DMS53 treated with DMSO at 0.1 percent for 48 hours (cell line): ENCODE data around the gene MTRR.

ENCODE experiments used
- DNase-seq: peaks from one replicate; lab custom pipeline; 2025; ENCODE audit not compliant: unreplicated experiment; lab: John Stamatoyannopoulos, UW

Gene MTRR

GRCh38 chr5:7868773-7869473, at the start of gene MTRR, which contains the start of gene FASTKD3:
Gene MTRR, plus strand, starts transcription at chr5:7869148. Its CDS starts 1,647 bp downstream, at chr5:7870795.
Gene FASTKD3, minus strand, starts transcription at chr5:7869031. Its CDS starts 948 bp downstream, at chr5:7868083.
- peak; percentile 87 for DNase-seq

DNA sequence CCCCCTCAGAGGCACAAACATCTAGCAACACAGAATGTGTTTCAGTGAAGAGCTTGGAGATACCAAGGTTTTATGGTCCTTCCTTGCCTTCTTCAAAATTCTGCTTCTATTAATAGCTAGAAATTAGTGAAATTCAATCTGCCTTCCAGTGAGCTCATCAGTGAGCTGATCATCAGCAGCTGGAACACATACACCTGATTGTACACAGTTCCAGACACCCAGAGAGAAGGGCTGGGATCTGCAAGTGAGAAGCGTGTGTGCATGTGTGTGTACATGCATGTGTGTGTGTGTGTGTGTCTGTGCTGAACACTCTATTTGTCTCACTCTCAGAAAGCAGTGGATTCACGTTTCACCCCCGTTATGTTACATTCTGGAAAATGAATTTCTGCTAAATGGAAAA, 46.5 kb upstream of the MTRR start:
- DNase-seq = no peak

GRCh38 chr5:7823594-7823993, 45.4 kb upstream of the MTRR start:
- DNase-seq = no peak

GRCh38 chr5:7824995-7825394, 44.0 kb upstream of the MTRR start:
- DNase-seq = no peak

- DNase-seq = no peak
Measured at GRCh38 chr5:7825630-7826029, 43.3 kb upstream of the MTRR start.

DNA sequence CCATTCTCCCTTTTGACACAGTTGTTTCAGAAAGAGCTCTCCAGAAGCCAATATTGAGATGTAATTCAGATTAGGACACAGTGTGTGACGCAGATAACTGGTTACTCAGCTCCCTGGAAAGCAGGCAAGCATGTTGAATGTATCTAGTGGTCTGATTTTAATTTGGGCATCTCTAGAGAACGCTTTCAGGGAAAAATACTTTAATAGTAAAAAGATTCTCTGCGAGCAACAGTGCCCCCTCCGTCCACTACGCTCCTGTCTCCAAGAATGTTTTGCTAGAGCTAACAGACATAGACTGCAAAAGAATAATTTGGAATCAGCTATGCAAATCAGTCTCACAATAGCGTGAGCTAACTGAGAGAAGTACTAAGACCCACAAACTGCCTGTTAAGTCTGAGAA, 41.3 kb upstream of the MTRR start:
- no peak for DNase-seq

GRCh38 chr5:7828269-7828668, 40.7 kb upstream of the MTRR start:
- peak; percentile 12 for DNase-seq

DNA sequence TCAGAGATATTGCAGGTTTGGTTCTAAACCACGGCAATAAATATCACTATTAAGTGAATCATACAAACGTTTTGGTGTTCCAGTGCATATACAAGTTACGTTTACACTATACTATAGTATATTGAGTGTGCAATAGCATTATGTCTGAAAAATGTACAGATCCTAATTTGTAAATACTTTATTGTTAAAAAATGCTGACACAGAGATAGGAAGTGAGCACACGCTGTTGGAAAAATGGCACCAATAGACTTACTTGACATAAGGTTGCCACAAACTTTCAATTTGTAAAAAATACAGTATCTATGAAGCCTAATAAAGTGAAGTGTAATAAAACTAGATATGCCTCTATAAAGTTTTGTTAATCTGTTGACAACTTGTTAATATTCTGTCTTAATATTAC, 34.0 kb upstream of the MTRR start:
- DNase-seq = no peak

- DNase-seq = no peak
Measured at GRCh38 chr5:7837403-7837802, 31.5 kb upstream of the MTRR start.

- no peak for DNase-seq
Measured at GRCh38 chr5:7842531-7842930, 26.4 kb upstream of the MTRR start.

- no peak for DNase-seq
Measured at GRCh38 chr5:7844901-7845300, 24.0 kb upstream of the MTRR start.

- no peak for DNase-seq
Measured at GRCh38 chr5:7845557-7845956, 23.4 kb upstream of the MTRR start.

GRCh38 chr5:7846327-7846726, 22.6 kb upstream of the MTRR start:
- DNase-seq = no peak

GRCh38 chr5:7848296-7848695, 20.7 kb upstream of the MTRR start:
- DNase-seq = no peak

GRCh38 chr5:7849681-7850394, 19.1 kb upstream of the MTRR start:
- no peak for DNase-seq

- DNase-seq = peak; percentile 35
Measured at GRCh38 chr5:7850395-7851239, 18.3 kb upstream of the MTRR start, which contains the start of gene CFAP90. Gene CFAP90, minus strand, starts transcription at chr5:7851133. Its CDS starts 112 bp downstream, at chr5:7851021.

DNA sequence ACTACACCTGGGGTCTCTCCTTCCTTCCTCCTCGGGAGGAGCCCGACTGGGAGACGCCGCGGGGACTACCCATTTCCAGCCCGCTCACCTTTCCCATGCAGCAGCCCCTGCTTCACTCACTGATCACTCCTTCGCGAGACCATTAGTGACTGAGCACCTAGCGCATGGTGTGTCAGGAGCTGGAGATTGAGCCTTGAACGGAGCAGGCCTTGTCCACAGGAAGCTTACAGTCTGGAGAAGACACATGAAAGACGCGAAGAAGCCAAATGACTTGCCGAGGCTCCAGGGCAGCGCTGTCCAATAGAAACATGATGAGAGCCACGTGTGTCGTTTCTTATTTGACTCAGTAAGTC, 17.7 kb upstream of the MTRR start:
- no peak for DNase-seq

DNA sequence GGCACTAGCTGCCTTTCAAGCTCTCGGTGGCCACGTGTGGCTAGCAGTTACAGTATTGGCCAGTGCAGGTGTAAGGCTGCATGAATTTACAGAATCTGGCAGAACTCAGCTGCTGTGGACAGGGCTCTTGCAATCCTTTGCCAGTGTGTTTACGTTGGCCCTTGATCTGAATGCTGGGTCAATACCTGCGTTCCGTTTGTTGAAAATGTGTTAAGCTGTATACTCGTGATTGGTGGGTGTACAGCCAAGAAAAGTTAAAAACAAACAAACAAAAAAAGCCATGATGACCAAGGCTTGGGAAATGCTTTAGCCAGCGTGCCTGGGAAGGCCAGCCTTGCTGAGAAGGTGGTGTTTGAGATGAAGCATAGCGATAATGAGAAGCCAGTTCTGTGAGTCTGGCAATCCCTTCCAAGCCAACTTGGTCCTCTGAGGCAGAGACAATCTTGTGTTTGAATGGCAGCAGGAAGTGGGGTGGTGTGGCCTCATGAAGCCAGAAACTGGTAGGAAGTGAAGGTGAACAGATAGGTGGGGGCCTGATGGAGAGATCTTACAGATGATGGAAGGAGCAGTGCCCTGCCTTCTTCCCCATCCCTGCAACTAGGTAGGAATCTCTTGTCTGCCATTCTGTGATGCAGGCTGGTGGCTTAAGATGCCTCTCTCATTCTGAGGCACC, 17.2 kb upstream of the MTRR start:
- DNase-seq = no peak

- no peak for DNase-seq
Measured at GRCh38 chr5:7852542-7852941, 16.4 kb upstream of the MTRR start.

- no peak for DNase-seq
Measured at GRCh38 chr5:7852988-7853387, 16.0 kb upstream of the MTRR start.

- DNase-seq = no peak
Measured at GRCh38 chr5:7855611-7856010, 13.3 kb upstream of the MTRR start.
